Islet of Langerhans (tissue), 1 donor: ENCODE measurements around the gene BRINP3.
"Not testable (repeated sequence)": the region's sequence is repeated elsewhere in the genome, so short reads cannot be mapped to it uniquely, and the experiment has no call there.

ENCODE experiments used
- FAIRE-seq: peaks from one replicate; lab custom pipeline; 2011; peaks lifted over from hg19 to GRCh38; lab: Jason Lieb, UNC

Gene BRINP3

DNA sequence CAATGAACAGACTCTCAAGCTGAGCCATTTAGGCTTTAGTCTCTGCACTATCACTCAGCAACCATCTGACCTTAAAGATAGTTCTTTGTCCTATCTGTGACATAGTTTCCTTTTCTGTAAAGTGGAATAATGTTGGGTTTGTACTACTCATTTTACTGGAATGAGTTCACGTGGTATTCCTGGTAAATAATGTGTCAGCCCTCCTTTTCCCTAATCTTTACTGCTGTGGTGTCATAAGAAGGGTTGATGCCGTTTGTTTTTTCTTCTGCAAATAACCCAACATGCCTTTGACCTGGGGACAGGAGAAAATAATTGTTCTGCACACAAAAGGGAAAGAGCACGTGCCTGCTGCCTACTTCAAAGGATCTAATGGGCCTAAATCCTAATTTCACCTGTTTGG, 297.8 kb downstream of the BRINP3 start:
- no peak for FAIRE-seq

DNA sequence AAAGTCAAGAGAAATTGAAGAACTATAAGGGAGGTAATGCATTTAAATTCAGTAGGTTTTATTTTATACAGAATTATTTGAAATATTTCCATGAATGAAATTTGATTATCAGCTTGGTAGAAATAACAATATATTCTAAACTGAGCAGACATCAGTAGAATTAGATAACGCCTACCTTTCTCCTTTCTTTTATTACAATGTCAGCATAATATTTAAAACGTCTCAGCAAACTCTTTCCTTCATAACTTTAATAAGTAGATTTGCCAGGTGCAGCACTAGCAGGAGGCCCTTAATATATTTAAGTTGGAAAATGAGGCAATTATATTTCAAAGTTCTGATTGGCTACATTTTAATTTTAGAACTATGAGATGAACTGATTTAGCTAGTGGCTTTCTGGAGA, 298.8 kb downstream of the BRINP3 start:
- no peak for FAIRE-seq

DNA sequence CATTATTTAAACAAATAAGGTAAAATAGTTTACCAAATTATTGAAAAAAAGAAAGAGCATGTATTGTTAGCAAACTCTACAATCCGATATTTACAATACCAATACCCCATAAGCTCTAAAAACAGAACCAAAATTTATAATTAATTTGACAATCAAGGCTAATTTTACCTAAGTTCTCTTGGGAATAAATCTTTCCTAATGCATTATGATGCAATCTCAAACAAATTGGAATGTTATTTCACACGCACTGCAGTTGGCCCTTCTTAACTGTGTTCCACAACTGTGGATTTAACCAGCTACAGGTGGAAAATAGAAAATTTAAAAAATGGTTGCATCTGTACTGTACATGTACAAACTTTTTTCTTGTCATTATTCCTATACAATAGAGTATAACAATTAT, 300.1 kb downstream of the BRINP3 start:
- FAIRE-seq = no peak

DNA sequence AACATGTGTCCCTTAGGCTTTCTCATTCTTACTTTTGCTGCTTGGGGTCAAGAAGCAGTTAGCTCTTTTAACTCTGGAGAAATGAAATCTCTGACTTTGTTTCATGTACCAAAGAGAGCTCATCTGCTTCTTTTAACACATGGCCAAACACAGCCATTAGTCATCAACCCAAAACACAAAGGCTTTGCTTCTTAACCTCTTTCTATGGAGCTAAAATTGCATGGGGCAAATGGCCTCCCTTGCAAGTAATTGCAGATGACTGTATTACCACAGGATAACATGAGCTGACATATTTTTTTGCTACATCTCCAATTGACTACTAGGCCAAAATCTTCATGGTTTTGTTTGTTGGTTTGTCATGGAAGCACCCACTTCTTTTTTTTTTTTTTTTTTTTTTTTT, 300.9 kb downstream of the BRINP3 start:
- FAIRE-seq = no peak

DNA sequence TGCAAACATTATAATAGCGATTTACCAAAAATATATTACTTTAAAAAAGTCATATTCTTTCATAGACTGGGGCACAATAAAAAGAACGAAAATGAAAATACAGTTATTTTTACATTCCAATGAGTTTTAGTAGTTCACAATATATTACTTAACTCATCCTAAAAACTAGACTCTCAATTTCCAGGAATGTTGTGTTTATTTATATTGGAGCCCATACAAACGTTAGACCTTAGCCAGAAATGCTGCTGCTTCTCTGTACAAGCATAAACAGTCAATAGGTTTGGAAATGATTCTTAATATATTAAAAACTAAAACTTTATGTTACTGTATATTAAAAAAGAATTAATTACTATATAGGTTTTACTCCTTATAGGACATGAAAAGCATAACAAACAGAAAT, 302.3 kb downstream of the BRINP3 start:
- FAIRE-seq = no peak

DNA sequence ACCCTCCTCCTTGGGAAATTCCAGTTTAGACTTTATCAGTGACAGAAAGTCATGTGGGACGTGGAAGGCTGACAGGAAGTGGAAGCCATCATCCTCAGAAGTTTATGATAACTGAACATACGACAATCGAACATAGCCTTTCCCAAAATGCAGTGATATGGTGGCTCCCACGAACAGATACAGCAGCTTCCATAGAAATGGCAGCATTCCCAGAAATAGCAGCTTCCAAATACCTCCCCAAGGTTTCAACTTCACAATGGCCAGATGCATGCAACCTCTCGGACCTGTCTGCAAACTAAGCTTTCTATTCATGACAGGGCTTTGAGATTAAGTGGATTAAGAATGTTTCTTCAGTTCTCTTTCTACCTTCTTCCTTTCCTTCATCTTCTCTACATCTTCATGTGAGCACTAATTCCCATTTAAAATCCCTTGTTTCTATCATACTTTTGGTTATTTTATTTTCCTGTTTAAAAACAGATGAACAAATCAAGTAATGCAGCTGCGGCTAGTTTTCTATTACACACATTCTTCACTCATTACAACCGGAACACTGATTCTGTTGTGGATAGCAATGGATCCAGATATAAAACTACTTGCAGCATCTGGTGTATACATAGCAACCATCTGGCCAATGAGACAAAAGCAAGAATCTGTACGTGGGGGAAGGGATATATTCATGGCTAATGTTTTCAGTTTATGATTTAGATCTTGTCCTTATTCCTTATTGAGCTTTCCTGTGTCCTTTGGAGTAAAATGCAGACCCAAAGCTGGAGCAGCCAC, 304.8 kb downstream of the BRINP3 start:
- FAIRE-seq = no peak

DNA sequence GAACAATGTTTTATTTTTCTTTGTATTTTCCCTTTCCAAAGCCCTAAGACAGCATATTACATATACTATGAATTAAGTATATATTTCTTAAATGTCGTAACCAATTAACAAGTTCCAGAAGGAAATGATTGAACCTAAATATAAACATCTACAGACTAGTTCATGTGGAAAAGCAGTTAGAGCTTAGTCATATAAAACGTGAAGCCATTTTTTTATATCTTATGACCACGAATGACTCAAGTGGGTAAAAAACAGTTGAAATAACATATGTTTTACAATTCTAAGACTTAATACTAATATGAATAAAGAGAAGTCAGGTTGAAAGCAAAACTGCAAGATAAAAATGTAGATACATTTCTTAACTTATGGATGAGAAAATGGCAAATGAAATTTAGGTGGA, 307.3 kb downstream of the BRINP3 start:
- FAIRE-seq = no peak

DNA sequence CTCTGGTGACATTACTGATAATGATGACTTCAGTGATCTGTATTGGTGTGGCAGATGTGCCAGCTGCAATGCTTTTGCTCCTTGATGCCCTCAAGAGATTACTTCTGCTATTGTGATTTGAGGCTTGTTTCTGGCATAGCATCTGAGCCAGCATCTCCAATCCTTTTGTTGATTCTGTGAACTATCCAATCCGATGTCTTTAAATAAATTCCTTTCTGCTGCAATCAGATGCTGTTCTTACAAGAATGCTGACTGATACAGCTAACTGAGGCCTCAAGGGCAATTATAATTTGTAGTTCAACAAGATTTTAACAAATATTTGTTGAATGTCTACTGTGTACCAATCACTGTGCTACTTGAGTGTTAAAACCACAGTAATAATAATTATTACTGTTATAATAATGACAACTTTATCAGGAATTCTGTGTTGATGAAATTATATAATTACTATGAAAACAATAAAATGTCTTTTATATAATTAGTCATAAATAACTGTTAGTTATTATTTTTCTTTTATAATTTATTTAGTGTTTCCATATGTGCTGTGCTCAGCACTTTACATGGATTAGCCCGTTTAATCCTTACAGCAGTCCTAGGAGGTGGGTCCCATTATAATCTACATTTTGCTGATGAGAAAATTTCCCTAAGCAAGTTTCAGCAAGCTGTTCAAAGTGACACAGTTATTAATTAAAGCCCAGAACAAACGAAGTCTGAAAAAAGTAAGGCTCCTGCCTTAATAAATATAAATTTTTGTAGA, 308.2 kb downstream of the BRINP3 start:
- FAIRE-seq = no peak

DNA sequence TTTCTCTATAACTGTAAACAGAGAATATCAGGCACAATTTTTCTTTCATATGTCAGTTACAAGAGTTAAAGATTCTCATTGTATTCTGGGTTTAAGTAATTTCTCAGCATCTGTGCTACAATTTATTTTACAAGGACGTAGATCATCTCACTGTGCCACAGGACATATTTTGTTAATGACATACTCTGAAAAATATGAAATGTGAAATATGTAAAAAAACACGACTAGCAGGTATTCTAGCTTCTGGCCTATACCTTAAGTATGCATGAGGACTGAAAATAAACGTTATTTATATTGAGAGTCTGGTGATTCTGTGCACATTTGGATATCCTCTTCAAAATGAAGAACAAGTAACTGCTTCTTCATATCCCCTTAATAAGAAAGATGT, 308.8 kb downstream of the BRINP3 start:
- FAIRE-seq = no peak

DNA sequence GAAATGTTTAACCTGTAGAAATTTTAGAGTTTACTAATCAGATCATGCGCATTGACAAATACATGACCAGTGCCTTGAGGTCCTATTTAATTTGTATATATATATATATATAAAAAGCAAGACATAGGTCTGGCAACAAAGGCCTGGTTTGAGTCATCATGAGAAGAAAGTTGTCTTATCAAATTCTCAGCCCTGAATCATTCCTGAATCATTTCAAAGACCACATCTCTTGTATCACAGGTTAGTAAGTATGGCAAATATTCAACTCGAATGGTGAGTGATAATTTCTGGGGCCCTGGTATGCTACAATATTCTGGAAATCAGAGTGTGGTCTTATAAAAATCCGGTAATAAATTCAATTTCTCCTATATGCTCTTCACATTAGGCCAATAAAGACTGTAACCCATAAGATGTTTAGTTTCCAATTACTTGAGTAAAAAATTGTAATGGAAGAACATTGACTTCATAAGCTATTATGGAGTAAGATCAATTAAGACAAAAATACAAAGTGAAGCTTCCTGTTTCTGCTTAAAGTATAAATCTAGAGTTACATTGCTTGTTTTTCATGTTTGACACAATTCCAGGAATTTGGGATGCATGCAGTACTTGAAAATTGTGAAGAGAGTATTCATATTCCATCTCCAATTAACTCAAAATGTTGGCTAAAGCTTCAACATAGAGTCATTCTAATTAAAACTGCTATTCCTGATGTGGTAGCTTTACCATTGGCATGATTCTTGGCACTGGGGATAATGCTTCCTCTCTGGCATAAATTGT, 309.4 kb downstream of the BRINP3 start:
- no peak for FAIRE-seq

DNA sequence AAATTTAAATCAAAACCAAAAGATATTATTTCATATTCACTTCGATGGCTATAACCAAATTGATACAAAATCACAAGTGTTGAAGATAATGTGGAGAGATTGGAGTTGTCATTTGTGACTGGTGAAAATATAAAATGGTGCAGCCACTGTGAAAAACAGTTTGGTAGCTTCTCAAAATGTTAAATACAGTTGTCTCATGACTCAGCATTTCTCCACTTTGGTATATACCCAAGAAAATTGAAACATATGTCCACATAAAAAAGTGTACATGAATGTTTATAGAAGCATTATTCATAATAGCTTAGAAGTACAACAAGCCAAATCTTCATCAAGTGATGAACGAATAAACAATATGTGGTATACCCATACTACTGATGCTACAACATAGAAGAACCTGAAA, 318.5 kb downstream of the BRINP3 start:
- FAIRE-seq = no peak

DNA sequence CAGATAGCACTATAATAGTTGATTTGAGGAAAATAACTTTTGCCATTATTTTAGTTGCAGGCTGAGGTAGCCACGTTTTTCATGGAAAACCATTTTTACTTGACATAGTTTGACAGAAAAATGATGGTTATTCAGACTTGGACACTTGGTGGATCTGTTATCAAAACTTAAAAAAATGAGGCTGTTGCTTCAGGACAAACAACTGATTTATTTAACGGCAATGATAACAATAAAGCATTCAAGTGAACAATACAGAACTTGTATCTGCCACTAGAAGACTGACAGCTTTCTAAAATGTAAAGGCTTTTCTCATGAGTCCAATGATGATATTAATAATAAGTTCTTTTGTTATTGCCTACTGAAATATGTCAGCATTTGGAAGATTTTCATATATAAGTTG, 322.9 kb downstream of the BRINP3 start:
- FAIRE-seq = no peak

DNA sequence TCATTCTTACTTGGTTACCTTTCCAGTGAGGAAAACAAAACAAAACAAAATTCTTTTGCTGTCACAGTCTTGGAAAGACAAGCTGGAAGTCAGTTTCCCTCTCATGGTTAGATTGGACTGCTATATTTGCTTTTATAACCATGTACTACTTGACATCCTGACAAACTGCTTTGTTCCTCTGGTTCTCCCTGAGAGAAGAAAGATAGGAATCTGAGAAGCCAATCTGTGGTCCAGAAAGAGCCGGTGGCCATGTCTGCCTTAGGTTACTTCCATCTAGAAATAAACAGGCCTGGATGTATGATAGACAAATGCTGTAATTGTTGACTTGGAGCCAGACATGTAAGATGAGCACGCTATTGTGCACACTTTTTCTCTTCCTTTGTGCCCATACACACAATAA, 330.0 kb downstream of the BRINP3 start:
- FAIRE-seq = no peak

DNA sequence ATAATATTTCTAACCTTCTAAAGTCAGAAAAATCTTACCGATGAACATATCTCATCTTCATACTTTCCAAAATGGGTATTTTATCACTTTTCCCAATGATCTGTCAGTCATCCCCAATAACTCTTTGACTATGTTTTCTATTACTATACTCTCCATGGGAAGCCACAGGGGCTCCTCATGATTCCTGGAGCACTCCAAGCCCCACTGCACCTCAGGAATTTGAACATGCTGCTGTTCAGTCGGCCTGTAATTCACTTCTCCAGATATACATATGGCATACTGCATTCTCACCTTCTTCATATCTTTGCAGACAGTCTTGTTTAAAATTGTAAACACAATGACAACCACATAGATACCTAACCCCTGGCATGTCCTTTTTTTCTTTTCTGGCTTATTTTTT, 333.0 kb downstream of the BRINP3 start:
- FAIRE-seq = no peak

DNA sequence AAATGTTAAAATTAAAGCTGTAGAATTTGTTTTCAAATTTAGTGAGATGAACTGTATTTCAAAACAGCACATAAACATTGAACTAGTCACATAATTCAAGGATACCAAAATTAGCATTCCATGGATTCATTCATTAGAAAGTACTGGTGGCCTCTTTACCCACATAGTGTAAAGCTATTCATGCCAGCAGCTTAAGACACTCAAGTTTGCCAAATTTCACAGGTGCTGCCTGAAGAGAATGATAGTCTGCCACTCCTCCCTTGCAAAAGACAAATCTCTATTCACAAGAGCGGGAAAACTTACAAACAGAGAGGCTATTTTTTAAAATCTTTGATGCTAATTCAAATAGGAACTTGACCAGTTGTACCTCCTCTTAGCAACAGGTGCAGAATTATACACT, 337.0 kb downstream of the BRINP3 start:
- no peak for FAIRE-seq

DNA sequence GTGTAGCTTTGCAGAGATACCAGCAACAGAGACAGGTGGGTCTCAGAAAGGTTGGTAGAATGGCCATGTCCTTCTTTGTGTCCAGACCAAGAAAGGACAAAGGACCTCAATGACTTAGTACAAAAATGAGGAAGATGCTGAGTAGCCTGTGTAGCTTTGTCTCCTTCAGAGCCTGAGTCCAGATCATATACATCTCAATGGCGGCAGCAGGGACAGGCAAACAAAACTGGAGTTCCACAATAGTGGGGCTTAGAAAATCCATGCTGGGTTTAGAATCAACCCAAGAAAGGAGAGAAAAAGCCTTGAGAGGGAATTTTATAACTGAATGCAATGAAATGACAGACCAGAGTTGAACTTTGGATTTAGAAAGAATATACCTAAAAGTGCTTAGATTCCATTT, 339.0 kb downstream of the BRINP3 start:
- FAIRE-seq = no peak

DNA sequence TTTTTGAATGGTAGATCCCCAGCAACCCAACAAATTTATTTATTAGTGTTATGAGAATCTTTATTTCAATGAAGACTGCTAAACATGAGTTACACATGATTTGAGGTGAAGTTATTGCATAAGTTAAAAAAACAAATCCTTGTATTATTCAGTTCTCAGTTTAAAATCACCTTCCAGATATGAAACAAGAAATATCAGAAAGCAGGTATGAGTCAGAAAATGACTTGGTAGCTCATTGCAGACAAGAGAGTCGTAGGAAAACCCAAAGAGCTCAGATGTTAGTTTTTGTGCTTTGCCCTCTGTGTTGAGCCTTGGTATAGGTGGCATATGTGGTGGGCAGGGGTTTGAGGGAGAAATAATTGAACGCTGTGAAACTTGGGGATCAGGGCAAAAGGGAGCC, 339.4 kb downstream of the BRINP3 start:
- FAIRE-seq = no peak

DNA sequence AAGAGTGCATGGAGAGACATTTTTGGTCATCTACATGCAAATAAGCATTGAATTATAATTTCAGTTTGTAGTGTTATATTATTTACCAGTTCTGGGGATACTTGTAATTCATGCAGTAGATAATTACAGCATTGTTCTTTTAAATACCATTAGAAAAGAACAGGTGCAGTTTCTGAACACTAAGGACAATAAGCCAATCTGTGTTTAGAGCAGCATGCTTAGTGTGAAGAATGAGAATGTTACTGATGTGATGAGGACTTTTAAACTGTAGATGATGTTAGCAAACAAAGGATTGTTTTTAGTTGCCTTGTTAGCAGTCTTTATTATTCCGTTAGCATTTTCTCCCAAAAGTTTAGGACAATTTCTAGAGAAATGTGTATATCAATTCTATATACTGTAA, 348.3 kb downstream of the BRINP3 start:
- FAIRE-seq = no peak

DNA sequence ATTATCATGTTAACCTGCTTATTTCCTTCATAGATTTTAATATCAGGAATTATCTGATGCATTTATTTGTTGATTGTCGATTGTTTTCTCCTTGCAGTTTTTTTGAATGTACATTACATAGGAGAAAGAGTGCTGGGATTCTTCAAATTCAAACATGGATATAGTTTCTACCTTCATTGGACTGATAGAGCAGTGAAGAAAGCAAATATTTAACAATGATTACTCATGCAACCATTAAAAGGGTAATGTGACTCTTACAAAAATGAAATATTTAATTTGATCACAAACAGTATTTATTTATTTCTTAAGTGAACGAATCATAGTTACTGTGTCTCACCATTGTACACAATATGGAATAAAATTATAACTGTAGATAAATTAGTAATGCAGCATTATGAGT, 350.9 kb downstream of the BRINP3 start:
- no peak for FAIRE-seq

DNA sequence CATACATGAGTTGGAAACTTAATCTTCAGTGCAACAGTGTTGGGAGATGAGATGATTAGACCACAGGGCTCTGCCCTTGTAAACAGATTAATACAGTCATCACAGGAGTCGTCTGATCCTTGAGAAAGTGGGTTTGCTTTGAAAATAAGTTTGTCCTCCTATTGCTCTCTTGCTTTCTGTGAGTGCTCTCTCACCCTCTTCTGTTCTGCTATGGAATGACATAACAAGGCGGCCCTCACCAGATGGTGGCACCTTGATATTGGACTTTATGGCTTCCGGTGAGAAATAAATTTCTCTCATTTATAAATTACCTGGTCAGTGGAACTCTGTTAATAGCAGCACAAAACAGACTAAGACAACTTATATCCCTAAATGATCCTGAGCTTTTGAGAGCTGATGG, 353.6 kb downstream of the BRINP3 start:
- FAIRE-seq = no peak

DNA sequence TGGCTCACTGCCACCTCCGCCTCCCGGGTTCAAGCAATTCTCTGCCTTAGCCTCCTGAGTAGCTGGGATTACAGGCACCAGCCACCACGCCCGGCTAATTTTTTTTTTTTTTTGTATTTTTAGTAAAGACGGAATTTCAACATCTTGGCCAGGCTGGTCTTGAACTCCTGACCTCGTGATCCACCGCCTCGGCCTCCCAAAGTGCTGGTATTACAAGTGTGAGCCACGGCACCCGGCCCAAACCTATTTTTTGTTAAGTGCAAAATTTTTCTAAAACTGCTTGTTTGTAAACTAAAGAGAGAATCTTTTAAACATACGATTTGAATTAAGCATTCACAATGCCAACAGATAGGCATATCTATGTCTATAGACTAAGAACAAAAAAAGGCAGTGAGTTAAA, 357.1 kb downstream of the BRINP3 start:
- not testable (repeated sequence) for FAIRE-seq

DNA sequence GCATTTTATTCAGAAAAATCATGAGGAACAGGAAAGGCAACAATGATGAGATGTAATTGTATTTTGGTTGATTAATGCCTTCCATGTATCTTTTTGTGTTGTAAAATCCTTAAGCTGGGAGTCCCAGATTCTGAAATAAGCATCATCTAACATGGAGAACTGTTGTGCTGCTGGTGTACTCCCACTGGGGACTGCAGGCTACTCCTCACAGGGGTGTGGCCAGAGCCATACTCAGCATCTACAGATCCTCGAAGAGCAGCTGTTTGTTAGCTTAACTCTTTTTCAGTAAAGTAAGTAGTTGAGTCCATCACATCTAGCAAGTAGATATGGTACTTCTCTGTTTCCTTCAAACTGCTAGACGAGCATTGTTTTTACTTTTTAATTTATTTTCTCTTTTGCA, 358.0 kb downstream of the BRINP3 start:
- no peak for FAIRE-seq

DNA sequence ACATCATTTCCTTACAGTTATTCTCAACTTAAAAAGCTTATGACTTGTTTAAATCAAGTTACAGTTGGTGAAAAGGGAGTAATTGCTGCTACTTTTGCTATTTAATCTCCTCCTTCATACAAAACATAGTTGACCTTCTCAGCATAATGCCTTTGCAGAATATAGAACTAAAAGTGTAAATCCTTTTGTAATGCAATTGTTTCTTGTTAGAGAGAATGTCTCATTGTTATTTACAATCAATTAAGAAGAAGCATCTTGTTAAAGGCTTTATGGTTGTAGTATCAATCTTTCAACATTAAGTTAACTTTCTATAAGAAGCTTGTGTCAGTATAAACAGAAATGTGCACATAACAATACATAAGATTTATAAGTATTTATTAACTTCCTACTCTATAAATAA, 360.7 kb downstream of the BRINP3 start:
- FAIRE-seq = no peak
